CD4-positive, alpha-beta T cell treated with Interleukin-6 at 100 ng/mL for 8 hours (primary cell): ENCODE measurements around the gene NECTIN1.

Experiments used
- DNase-seq: peaks from one replicate; pipeline ENCODE4 v3.0.0-alpha.2; 2020; ENCODE audit warnings: mixed read lengths, low spot score

NECTIN1 gene

GRCh38 chr11:119692540-119692820, 36.5 kb downstream of the NECTIN1 start:
- no peak for DNase-seq

- DNase-seq: no peak
Measured at GRCh38 chr11:119691701-119692539, 37.1 kb downstream of the NECTIN1 start.

- DNase-seq: no peak
Measured at GRCh38 chr11:119691020-119691666, 37.9 kb downstream of the NECTIN1 start.

DNA sequence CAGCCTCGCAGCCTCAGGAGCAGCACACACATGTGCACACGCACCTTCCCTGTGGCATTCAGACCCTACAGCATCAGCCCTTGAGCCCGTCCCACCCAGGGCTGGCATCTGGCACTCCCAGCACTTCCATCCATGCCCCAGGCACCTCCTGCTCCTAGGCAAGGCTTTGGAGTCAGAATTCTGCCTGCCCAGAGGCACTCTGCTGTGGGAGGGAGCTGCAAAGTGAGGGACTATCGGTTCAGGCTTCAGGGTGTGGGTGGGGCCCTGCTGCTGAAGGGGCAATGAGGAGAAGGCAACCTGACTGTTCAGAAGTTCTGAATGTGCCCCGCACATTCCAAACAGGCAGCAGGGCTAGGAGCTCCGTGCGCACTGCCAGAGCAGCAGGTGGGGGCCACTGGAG, 39.7 kb downstream of the NECTIN1 start:
- DNase-seq: no peak

DNA sequence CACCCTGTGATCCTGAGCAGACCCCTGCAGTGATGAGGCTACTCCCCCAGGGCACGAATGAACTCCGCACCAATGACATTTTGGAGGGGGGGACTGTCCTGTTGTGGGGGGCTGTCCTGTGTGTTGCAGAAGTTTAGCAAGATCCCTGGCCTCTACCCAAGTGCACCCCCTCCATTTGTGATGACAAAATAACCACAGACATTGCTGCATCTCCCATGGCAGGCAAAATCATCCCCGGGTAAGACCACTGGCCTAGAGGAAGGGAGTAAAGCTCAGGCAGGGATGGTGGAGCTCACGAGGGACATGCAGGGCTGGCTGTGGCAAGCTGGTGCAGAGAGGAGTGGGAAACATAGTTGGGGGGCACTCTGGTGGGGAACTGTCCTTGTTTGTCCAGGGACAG, 40.6 kb downstream of the NECTIN1 start:
- DNase-seq: no peak

- no peak for DNase-seq
Measured at GRCh38 chr11:119687373-119688046, 41.5 kb downstream of the NECTIN1 start.

DNA sequence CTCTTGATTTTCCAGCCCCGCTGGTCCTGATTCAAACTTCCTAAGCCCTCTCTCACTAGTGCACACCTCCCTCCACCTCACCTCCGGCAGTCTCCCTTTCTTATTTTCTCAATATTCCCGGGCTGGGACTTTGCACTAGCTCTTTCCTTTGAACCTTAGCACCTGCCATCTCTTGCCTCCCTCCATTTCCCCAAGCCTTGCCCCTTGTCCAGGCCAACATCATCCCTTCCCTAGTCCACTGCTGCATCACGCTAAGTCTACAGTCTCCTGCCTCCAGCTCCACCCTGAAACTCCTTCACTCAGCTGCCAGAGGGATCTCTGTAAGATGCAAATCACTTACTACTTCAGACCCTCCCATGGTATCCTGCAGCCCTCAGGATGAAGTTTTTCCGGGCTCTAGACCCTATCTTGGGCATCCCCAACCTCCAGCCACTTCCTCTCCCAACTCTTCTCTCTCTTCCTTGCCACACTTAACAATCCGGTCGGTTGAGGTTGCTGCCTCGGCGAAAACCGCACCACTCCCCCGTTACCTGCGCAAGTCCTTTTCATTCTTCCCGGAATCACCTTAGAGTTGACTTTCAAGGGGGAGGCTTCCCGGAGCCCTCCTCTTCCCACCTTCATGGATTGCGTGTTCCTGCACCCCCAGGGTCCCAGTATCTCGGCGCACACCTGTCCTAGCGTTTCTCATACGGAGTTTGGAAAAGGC, 42.7 kb downstream of the NECTIN1 start:
- DNase-seq: no peak

GRCh38 chr11:119685111-119685746, 43.8 kb downstream of the NECTIN1 start:
- DNase-seq: no peak

GRCh38 chr11:119684361-119685110, 44.5 kb downstream of the NECTIN1 start:
- no peak for DNase-seq

- no peak for DNase-seq
Measured at GRCh38 chr11:119683783-119684182, 45.2 kb downstream of the NECTIN1 start.

- no peak for DNase-seq
Measured at GRCh38 chr11:119681361-119681910, 47.6 kb downstream of the NECTIN1 start.

DNA sequence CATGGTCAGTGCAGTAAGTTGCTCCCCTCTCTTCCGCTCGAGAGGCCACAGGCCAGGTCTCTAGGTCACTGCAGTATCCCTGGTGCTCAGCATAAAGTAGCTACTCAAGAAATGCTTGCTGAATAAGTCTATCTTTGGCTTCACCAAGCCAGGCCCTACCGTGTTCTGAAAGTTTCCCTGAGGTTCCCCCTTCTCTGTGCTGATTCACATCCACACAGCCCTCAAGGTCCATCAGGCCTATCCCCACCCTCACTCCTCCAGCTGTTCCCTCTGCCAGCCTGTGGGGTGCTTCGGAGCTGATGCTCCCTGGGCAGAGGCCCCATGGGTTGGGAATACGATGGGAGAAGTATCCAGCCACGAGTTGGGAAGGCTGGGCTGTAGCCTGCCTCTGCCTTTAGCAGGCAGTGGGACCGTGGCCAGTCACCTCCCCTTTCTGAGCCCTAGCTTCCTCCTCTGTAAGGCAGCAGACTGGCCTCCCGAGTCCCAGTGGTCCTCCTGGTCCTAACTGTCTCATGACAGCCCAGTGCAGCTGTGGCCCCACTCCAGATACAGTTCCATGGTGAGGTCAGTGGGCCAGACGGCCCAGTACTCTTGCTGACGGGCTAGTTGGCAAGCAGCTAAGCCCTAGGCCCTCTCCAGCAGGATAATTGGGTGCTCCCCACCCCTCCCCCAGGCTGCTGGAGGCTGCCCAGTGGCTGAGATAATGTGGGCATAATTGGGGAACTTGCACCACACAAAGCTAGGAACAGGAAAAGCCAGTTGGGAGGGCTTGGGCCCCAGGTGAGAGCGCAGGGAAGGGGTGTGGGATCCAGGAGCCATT, 48.2 kb downstream of the NECTIN1 start:
- no peak for DNase-seq

- no peak for DNase-seq
Measured at GRCh38 chr11:119679346-119679745, 49.7 kb downstream of the NECTIN1 start.

DNA sequence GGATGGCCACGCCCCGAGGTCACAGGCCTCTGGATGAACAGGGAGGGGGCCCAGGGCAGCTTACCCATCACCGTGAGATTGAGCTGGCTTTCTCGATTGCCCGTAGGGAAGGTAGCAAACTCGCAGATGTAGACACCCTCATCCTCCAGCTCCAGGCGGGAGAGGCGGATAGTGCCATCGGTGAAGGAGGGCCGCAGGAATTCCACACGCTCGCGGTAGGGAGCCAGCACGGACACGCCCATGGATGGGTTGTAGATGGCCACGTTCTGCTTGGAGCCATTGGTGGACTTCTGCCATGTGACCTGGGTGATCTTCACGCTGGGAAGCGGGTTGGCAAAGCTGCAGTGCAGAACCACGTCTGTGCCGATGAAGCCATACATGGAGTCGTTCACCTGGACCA, 50.6 kb downstream of the NECTIN1 start:
- DNase-seq: no peak

GRCh38 chr11:119677840-119678239, 51.2 kb downstream of the NECTIN1 start:
- no peak for DNase-seq

- DNase-seq: no peak
Measured at GRCh38 chr11:119676461-119677020, 52.5 kb downstream of the NECTIN1 start.

DNA sequence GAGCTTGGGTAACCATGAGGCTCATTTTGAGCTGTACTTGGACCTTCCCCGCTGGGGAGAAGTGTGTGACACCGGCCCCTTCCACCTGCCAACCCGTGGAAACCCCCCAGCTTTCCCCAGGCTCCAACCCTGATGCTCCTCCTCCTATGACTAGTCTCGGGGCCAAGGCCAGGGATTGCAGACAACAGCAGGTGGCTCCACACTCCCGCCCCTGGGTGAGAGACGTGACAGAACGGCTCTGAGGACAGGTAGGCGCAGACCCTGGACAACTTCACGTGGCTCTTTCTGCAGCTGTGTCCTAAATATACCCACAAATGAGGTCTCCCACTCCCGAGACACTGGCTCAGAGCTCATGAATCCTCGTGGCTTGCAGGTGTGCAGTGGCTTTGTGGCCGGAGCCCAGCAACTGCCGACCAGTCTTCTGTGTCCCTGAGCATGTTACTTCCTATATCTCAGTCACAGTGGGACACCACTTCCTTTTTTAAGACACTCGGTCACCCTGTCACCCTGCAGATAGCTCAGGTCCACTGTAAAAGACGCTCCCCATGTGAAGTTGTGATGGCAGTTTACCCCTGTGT, 55.2 kb downstream of the NECTIN1 start:
- DNase-seq: no peak

GRCh38 chr11:119673052-119673758, 55.8 kb downstream of the NECTIN1 start:
- no peak for DNase-seq

DNA sequence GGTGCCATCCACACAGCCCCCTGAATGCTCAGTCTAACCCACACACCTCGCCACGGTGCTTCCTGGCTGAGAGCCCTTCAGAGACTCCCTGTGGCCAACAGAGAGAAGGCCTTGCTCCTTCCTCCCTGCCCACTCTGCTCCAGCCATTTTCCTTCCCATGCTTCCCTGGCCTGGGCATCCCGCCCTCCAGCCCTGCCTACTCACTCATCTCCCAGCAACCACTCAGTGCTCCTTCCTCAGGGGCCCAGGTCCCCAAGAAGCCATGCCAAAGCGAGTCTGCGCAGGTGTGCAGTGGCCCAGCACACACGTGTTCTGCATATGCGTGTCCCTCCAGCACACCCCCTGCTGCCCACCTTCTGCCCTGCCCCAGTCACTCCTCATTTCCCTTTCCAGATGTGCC, 56.4 kb downstream of the NECTIN1 start:
- DNase-seq: no peak
